ENCODE results near the gene VSNL1. TPM values are rescaled to one million over a fixed set of nuclear protein-coding genes. Genes with fewer than 3 reads are reported as not detected.
A peak's percentile ranks its signal among the peaks of the same experiment; 100 is the strongest.

Gene VSNL1
- total RNA-seq = 1 to 10 TPM in 1 of 2 donors, under 1 TPM in 1; 0.66 to 4.2 TPM

DNA sequence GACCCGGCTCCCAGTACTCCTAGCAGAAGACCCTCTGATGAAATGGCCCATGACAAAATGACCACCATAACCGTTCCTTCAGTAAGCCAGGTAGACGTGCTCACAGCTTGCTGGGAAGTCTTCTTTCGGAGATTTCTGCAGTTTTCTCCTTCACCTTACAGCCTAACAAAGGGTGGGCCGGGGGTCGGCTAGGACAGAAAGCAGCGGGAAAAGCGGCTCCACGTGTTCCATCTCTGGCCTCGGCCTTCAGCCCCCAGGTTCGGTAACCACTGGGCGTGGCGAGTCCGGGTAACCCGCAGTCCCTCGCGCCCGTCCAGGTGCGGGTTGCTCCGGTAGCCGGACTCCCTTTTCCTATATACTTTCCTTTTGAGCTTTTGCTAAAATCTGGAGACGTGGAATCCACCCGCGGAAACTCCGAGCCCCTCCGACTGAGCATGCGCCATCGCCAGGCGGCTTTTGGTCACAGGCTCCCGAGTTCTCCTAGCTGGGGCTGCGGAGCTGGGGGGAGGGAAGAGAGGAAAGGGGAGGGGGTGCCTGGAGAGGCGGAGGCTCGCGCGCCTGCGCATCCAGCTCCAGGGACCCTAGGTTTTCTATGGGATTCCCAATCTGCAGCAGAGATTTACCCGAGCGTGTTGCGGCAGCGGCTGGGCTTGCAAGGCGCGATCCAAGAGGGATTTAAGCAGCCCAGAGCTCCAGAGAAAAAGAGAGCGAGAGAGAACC, at the start of gene VSNL1:
Gene VSNL1, plus strand, starts transcription at position 604 of the 720 bp plus-strand sequence. CDS start 51,379 bp downstream, outside the sequence.
- Histone ChIP-seq H3K4me1 (peaks cover 24% of the 10 kb centered on the region), H3K27ac (peak within 1 kb of the TSS; percentile 51 to 92 (median 82)), H3K27me3 (peaks cover 0 to 7% of the 10 kb centered on the region in 2 donors), H3K36me3 (replicated peaks in 1 of 2; ENCODE audit: insufficient read depth in 1 of 2, low read depth in 2 of 2) (no peaks in the 10 kb centered on the region), H3K4me3 (peak within 1 kb of the TSS; percentile 36 to 43), H3K9me3 (no peaks in the 10 kb centered on the region)
- WGBS, 2 donors = 0 to 1% methylated on average over 38 to 43 of the region's 43 CpGs
- peak; percentile 85 to 92 (median 92) for DNase-seq
- peak; percentile 80 for ATAC-seq
- intact Hi-C loops (cut with DNase I) = no loop called here
- TF ChIP-seq POLR2A (IDR thresholded peaks at IDR 0.05) = peak; percentile 33 to 87 (median 85)
- TF ChIP-seq, protein P1, sequence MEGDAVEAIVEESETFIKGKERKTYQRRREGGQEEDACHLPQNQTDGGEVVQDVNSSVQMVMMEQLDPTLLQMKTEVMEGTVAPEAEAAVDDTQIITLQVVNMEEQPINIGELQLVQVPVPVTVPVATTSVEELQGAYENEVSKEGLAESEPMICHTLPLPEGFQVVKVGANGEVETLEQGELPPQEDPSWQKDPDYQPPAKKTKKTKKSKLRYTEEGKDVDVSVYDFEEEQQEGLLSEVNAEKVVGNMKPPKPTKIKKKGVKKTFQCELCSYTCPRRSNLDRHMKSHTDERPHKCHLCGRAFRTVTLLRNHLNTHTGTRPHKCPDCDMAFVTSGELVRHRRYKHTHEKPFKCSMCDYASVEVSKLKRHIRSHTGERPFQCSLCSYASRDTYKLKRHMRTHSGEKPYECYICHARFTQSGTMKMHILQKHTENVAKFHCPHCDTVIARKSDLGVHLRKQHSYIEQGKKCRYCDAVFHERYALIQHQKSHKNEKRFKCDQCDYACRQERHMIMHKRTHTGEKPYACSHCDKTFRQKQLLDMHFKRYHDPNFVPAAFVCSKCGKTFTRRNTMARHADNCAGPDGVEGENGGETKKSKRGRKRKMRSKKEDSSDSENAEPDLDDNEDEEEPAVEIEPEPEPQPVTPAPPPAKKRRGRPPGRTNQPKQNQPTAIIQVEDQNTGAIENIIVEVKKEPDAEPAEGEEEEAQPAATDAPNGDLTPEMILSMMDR (IDR thresholded peaks at IDR 0.05) = peak in 3 of 7 experiments; percentile 4 to 18 (median 16)

DNA sequence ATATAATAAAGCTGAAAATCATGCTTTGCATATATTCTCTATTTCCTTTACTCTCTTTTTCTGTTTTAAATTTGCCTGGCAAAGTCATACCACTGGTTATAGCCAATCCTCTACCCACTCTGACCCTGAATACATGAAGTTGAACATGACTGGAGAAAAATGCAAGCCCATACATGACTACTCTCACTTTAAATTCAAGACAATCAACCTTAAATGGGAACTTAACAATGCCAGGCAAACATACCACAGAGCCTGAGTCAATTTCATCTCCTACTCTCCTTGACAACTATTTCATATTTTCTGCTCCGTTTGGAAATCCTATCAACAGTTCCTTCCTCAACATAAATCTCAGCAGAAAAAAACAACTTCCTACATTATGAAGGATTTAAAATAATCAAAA, 44.9 kb upstream of the VSNL1 start:
- H3K36me3 ChIP-seq (replicated peaks in 1 of 2; ENCODE audit: insufficient read depth in 1 of 2, low read depth in 2 of 2) = no peaks in the 10 kb centered on the region
- no peak for TF ChIP-seq POLR2A (IDR thresholded peaks at IDR 0.05)
- TF ChIP-seq, protein P1 (IDR thresholded peaks at IDR 0.05) = no peak
- H3K4me1 ChIP-seq = no peaks in the 10 kb centered on the region
- intact Hi-C loops (cut with DNase I) = no loop called here
- peaks cover 0 to 5% of the 10 kb centered on the region in 2 donors for H3K27me3 ChIP-seq
- no peak overlapping the region for H3K27ac ChIP-seq
- no peak overlapping the region for H3K4me3 ChIP-seq
- DNase-seq (no peak), ATAC-seq (no peak)
- no peaks in the 10 kb centered on the region for H3K9me3 ChIP-seq
- 3 to 34% methylated on average over 1 of the region's 1 CpG for WGBS, 2 donors

DNA sequence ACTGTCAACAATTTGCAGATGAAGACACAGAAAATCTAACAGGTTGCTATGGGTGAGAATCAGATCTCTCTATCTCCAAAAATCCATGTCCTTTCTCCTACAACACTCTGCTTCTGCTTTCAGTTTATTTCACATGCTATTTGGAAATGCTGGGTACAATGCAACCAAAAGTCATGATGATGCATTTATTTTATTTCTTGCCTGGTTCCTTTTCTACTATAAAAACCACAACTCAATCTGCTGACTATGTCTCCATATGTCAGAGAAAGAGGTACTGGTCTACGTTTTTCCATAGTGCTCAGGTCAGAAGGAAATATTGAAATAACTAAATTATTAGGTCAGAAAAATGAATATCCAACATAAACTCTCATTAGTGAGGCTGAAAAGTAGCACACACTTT, 42.8 kb upstream of the VSNL1 start:
- Histone ChIP-seq H3K4me1 (no peaks in the 10 kb centered on the region), H3K36me3 (replicated peaks in 1 of 2; ENCODE audit: insufficient read depth in 1 of 2, low read depth in 2 of 2) (no peaks in the 10 kb centered on the region), H3K27me3 (peaks cover 0 to 5% of the 10 kb centered on the region in 2 donors), H3K27ac (no peak overlapping the region), H3K9me3 (no peaks in the 10 kb centered on the region), H3K4me3 (no peak overlapping the region)
- intact Hi-C loops (cut with DNase I) = no loop called here
- TF ChIP-seq, protein P1 (IDR thresholded peaks at IDR 0.05) = no peak
- TF ChIP-seq POLR2A (IDR thresholded peaks at IDR 0.05) = no peak
- ATAC-seq (no peak), DNase-seq (no peak)
- 21 to 37% methylated on average over 1 of the region's 1 CpG for WGBS, 2 donors

DNA sequence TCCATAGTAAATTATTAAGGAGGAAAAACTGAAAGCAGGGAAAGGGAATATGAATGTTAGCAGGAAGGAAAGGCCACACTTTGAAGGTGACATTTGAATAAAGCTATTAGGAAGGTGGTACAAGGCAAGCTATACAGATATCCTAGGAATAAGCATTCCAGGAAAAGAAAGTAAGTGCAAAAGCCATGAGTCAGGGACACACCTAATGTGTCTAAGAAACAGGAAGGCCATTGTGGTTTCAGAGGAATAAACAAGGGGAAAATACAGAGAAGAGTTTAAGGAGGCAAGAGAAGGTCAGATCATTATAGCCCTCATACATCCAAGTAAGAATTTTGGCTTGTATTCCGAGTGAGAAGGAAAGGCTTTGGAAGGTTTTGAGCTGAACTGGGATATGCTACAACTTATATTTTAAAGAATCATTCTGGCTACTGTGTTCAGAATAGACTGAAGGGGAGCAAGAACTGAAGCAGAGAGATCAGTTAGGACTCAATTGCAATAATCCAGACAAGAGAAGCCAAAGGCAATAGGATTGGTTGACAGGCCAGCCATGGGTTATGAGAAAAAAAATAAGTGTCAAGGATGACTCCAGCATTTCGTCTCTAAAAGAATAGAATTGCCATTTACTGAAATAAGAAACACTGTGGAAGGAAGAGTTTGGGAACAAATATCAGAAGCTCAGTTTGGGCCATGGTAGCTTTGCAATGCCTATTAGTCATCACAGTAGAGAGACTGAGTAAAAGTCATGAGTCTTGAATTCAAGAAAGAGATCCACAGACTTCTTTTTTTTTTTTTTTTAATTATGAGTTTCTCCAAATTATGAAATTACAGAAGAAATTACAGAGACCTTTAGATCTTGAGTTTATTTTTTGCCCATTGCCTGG, 33.5 kb upstream of the VSNL1 start:
- WGBS, 2 donors = 52 to 64% methylated on average over 2 of the region's 2 CpGs
- no peak for TF ChIP-seq POLR2A (IDR thresholded peaks at IDR 0.05)
- TF ChIP-seq, protein P1 (IDR thresholded peaks at IDR 0.05) = no peak
- Histone ChIP-seq H3K4me3 (no peak overlapping the region), H3K36me3 (replicated peaks in 1 of 2; ENCODE audit: insufficient read depth in 1 of 2, low read depth in 2 of 2) (no peaks in the 10 kb centered on the region), H3K4me1 (no peaks in the 10 kb centered on the region), H3K27ac (no peak overlapping the region), H3K9me3 (no peaks in the 10 kb centered on the region), H3K27me3 (no peaks in the 10 kb centered on the region)
- no peak for DNase-seq
- no peak for ATAC-seq
- intact Hi-C loops (cut with DNase I) = no loop called here

Measured in body of pancreas (tissue), 4 donors.